H9 (cell line): Measurements from ENCODE around the gene NPAS3. TPM values are rescaled to one million over a fixed set of nuclear protein-coding genes. Genes with fewer than 3 reads are reported as not detected.

ENCODE experiments used
- DNase-seq: peaks from one replicate; pipeline ENCODE4 v3.0.0-alpha.2; 2017
- H2AFZ ChIP-seq: one replicate; pipeline ENCODE4 v1.6.1; 2013; ENCODE audit warnings: mild to moderate bottlenecking, low read length, control low read depth, moderate library complexity
- H2AK5ac ChIP-seq: 2 replicates; pipeline ENCODE4 v1.6.1; 2013; ENCODE audit warnings: low read length, control low read depth, mixed read lengths; ENCODE audit not compliant: insufficient read length
- H2BK120ac ChIP-seq: one replicate; pipeline ENCODE4 v1.6.1; 2013; ENCODE audit warnings: low read depth, mild to moderate bottlenecking, low read length, control low read depth, inconsistent platforms; ENCODE audit not compliant: poor library complexity, severe bottlenecking
- H2BK12ac ChIP-seq: 2 replicates; pipeline ENCODE4 v1.6.1; 2013; ENCODE audit warnings: low read length, control low read depth, mixed read lengths, low read depth; ENCODE audit not compliant: insufficient read length
- H2BK15ac ChIP-seq: 2 replicates; pipeline ENCODE4 v1.6.1; 2013; ENCODE audit warnings: low read depth, low read length, control low read depth
- H2BK20ac ChIP-seq: one replicate; pipeline ENCODE4 v1.6.1; 2013; ENCODE audit warnings: low read depth, mild to moderate bottlenecking, low read length, control low read depth, inconsistent platforms; ENCODE audit not compliant: poor library complexity, severe bottlenecking
- H2BK5ac ChIP-seq: 2 replicates; pipeline ENCODE4 v1.6.1; 2013; ENCODE audit warnings: low read length, control low read depth, mixed read lengths; ENCODE audit not compliant: insufficient read length
- H3K14ac ChIP-seq: 2 replicates; pipeline ENCODE4 v1.6.1; 2013; ENCODE audit warnings: low read length, control low read depth; ENCODE audit not compliant: insufficient read depth
- H3K18ac ChIP-seq: 2 replicates; pipeline ENCODE4 v1.6.1; 2013; ENCODE audit warnings: low read depth, mild to moderate bottlenecking, mixed read lengths, low read length, control low read depth; ENCODE audit not compliant: insufficient read length
- H3K23ac ChIP-seq: 2 replicates; pipeline ENCODE4 v1.6.1; 2013; ENCODE audit warnings: low read length, control low read depth, mixed read lengths, low read depth; ENCODE audit not compliant: insufficient read length
- H3K23me2 ChIP-seq: 2 replicates; pipeline ENCODE4 v1.6.1; 2013; ENCODE audit warnings: low read depth, mild to moderate bottlenecking, mixed read lengths, low read length, control low read depth; ENCODE audit not compliant: insufficient read length, poor library complexity, severe bottlenecking
- H3K27ac ChIP-seq: 2 replicates; pipeline ENCODE4 v1.5.1; 2013; ENCODE audit warnings: low read length, control low read depth, mixed read lengths, low read depth; ENCODE audit not compliant: insufficient read length
- H3K27me3 ChIP-seq: 2 replicates; pipeline ENCODE4 v1.6.1; 2013; ENCODE audit warnings: low read length, control low read depth, inconsistent platforms; ENCODE audit not compliant: insufficient read depth
- H3K4ac ChIP-seq: 2 replicates; pipeline ENCODE4 v1.6.1; 2013; ENCODE audit warnings: low read depth, mild to moderate bottlenecking, control low read depth, inconsistent platforms, low read length, moderate library complexity
- H3K4me1 ChIP-seq: 2 replicates; pipeline ENCODE4 v1.6.1; 2013; ENCODE audit warnings: low read length, control low read depth, inconsistent platforms; ENCODE audit not compliant: insufficient read depth
- H3K4me2 ChIP-seq: 2 replicates; pipeline ENCODE4 v1.6.1; 2013; ENCODE audit warnings: low read length, control low read depth, mixed read lengths; ENCODE audit not compliant: insufficient read length, insufficient read depth
- H3K56ac ChIP-seq: 2 replicates; pipeline ENCODE4 v1.6.1; 2013; ENCODE audit warnings: low read depth, mild to moderate bottlenecking, mixed read lengths, low read length, control low read depth; ENCODE audit not compliant: insufficient read length
- H3K79me1 ChIP-seq: 2 replicates; pipeline ENCODE4 v1.6.1; 2013; ENCODE audit warnings: low read depth, mild to moderate bottlenecking, moderate library complexity, low read length, control low read depth, inconsistent platforms; ENCODE audit not compliant: insufficient read depth, poor library complexity, severe bottlenecking
- H3K79me2 ChIP-seq: 2 replicates; pipeline ENCODE4 v1.6.1; 2013; ENCODE audit warnings: low read length, control low read depth, inconsistent platforms; ENCODE audit not compliant: insufficient read depth
- H3K9ac ChIP-seq: 2 replicates; pipeline ENCODE4 v1.6.1; 2013; ENCODE audit warnings: low read length, control low read depth, mixed read lengths; ENCODE audit not compliant: insufficient read length; ENCODE audit errors: extremely low read depth
- H3K9me3 ChIP-seq: one replicate; pipeline ENCODE4 v1.6.1; 2013; ENCODE audit warnings: low read depth, low read length, inconsistent platforms; ENCODE audit not compliant: control insufficient read depth
- H3T11ph ChIP-seq: one replicate; pipeline ENCODE4 v1.6.1; 2013; ENCODE audit warnings: mild to moderate bottlenecking, low read length, control low read depth, inconsistent platforms
- H4K20me1 ChIP-seq: one replicate; pipeline ENCODE4 v1.6.1; 2013; ENCODE audit not compliant: control insufficient read depth, insufficient read length, insufficient read depth
- H4K5ac ChIP-seq: 2 replicates; pipeline ENCODE4 v1.6.1; 2013; ENCODE audit warnings: low read depth, mild to moderate bottlenecking, mixed read lengths, low read length, control low read depth; ENCODE audit not compliant: insufficient read length
- H4K8ac ChIP-seq: replicated peaks from 2 replicates; pipeline ENCODE4 v1.6.1; 2013; ENCODE audit warnings: low read length, control low read depth, mixed read lengths, low read depth; ENCODE audit not compliant: insufficient read length
- H4K91ac ChIP-seq: 2 replicates; pipeline ENCODE4 v1.6.1; 2013; ENCODE audit warnings: low read depth, mild to moderate bottlenecking, moderate library complexity, mixed read lengths, low read length, control low read depth; ENCODE audit not compliant: insufficient read length
- H3K27ac Mint-ChIP-seq, 3 experiments: 2 replicates in 2 of 3; 3 replicates in 1 of 3; pipeline ENCODE4 v1.8.0; 2020 to 2021; ENCODE audit warnings: mixed read lengths in 3 of 3, mild to moderate bottlenecking in 1 of 3, moderate library complexity in 1 of 3
- H3K27me3 Mint-ChIP-seq: 2 replicates; pipeline ENCODE4 v1.8.0; 2021; ENCODE audit warnings: low read depth, mild to moderate bottlenecking, moderate library complexity, mixed read lengths
- H3K36me3 Mint-ChIP-seq, 3 experiments: 2 replicates in 2 of 3; 3 replicates in 1 of 3; pipeline ENCODE4 v1.8.0; 2020 to 2021; ENCODE audit warnings: low read depth in 3 of 3, mixed read lengths in 3 of 3; ENCODE audit not compliant: insufficient read depth in 1 of 3
- H3K4me1 Mint-ChIP-seq, 2 experiments: 2 replicates each; pipeline ENCODE4 v1.8.0; 2020; ENCODE audit warnings: mixed read lengths in 2 of 2
- H3K4me3 Mint-ChIP-seq, 2 experiments: 2 replicates in 1 of 2; 3 replicates in 1 of 2; pipeline ENCODE4 v1.8.0; 2020 to 2021; ENCODE audit warnings: mild to moderate bottlenecking in 2 of 2, mixed read lengths in 2 of 2, moderate library complexity in 1 of 2
- H3K9me3 Mint-ChIP-seq, 2 experiments: 2 replicates in 1 of 2; 3 replicates in 1 of 2; pipeline ENCODE4 v1.8.0; 2020; ENCODE audit warnings: mild to moderate bottlenecking in 2 of 2, mixed read lengths in 2 of 2, moderate library complexity in 1 of 2
- CTCF ChIP-seq: fragments of 200-600 bp; sonication (generic); conservative IDR thresholded peaks from 3 replicates; pipeline ENCODE4 v1.8.0; 2021; ENCODE audit warnings: antibody characterized with exemption, mild to moderate bottlenecking
- whole genome bisulfite sequencing: extraction: QIAGEN DNeasy Blood & Tissue Kit; methylation state at CpG from one replicate; pipeline ENCODE4 v1.1.7; 2013; ENCODE audit warnings: missing lambda C conversion rate, low lambda C conversion rate, mixed read lengths; ENCODE audit not compliant: insufficient read length; ENCODE audit errors: extremely low coverage; 5-methylcytosine and 5-hydroxymethylcytosine counted together
- total RNA-seq: library from RNA; stranded (reverse); gene quantifications from 2 replicates; pipeline ENCODE4 v1.2.1, GENCODE V29; 2021

Gene NPAS3
- total RNA-seq, 1 experiment from 2014 or later: 0.17 TPM

DNA sequence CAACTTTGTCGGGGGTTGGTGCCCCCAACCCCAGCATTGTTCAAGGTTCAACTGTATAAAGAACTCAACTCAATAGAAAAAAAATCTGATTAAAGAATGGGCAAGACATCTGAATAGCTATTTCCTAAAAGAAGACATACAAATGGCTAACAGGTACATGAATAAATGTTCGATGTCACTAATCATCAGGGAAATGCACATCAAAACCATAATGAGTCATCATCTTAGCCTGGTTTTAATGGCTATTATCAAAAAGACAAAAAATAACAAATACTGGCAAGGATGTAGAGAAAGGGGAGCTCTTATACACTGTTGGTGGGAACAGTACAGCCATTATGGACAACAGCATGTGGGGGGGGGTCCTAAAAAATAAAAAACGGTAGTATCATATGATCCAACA lies 28.7 kb downstream of the NPAS3 start:
- H2AK5ac ChIP-seq: no peak overlapping the region
- no peak overlapping the region for H2BK120ac ChIP-seq
- no peak overlapping the region for H3K56ac ChIP-seq
- no peaks in the 10 kb centered on the region for H3K79me2 ChIP-seq
- H3K18ac ChIP-seq: no peak overlapping the region
- H3K27me3 ChIP-seq: no peaks in the 10 kb centered on the region
- no peak overlapping the region for H4K5ac ChIP-seq
- H4K91ac ChIP-seq: no peak overlapping the region
- no peak overlapping the region for H2BK12ac ChIP-seq
- H3K4ac ChIP-seq: no peak overlapping the region
- no peak overlapping the region for H3T11ph ChIP-seq
- no peaks in the 10 kb centered on the region for H3K4me1 Mint-ChIP-seq
- no peak overlapping the region for H2BK5ac ChIP-seq
- H3K23me2 ChIP-seq: no peaks in the 10 kb centered on the region
- H3K4me3 Mint-ChIP-seq: no peak overlapping the region
- H3K27me3 Mint-ChIP-seq: no peaks in the 10 kb centered on the region
- H4K8ac ChIP-seq: no peak overlapping the region
- no CpG with 5 or more reads among the region's 3 CpGs for WGBS
- no peaks in the 10 kb centered on the region for H3K4me1 ChIP-seq
- H2BK20ac ChIP-seq: no peak overlapping the region
- no peaks in the 10 kb centered on the region for H3K9me3 Mint-ChIP-seq
- H3K36me3 Mint-ChIP-seq: no peaks in the 10 kb centered on the region
- H3K9me3 ChIP-seq: no peaks in the 10 kb centered on the region
- no peaks in the 10 kb centered on the region for H3K79me1 ChIP-seq
- no peak overlapping the region for H3K23ac ChIP-seq
- H3K9ac ChIP-seq: no peak overlapping the region
- TF ChIP-seq CTCF: no peak
- H3K27ac Mint-ChIP-seq: no peak overlapping the region
- no peak overlapping the region for H3K4me2 ChIP-seq
- H2BK15ac ChIP-seq: no peak overlapping the region
- H3K27ac ChIP-seq: no peak overlapping the region
- no peaks in the 10 kb centered on the region for H4K20me1 ChIP-seq
- no peak overlapping the region for H3K14ac ChIP-seq
- no peak for DNase-seq
- no peak overlapping the region for H2AFZ ChIP-seq
